ENCODE data around the gene CFAP161.

DNA sequence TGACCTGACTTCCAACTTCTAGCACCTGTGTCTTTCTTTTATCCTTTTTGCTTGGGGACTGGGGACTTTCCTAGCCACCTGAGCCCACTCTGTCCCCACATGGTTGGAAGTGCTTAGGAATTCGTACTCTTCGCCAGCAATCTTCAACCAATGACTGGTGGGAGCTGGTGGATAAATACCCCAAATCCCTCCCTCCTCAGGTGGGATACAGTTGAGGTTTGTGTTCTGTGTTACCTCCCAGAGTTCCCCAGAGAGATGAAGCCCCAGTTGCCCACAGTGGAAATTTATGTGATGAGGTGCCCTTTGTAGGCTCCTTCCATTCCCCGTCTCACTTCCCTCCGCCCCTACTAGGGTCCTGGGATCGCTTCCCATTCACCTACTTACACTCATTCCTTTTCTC, 40.1 kb upstream of the CFAP161 start:
- TF ChIP-seq, protein P1, sequence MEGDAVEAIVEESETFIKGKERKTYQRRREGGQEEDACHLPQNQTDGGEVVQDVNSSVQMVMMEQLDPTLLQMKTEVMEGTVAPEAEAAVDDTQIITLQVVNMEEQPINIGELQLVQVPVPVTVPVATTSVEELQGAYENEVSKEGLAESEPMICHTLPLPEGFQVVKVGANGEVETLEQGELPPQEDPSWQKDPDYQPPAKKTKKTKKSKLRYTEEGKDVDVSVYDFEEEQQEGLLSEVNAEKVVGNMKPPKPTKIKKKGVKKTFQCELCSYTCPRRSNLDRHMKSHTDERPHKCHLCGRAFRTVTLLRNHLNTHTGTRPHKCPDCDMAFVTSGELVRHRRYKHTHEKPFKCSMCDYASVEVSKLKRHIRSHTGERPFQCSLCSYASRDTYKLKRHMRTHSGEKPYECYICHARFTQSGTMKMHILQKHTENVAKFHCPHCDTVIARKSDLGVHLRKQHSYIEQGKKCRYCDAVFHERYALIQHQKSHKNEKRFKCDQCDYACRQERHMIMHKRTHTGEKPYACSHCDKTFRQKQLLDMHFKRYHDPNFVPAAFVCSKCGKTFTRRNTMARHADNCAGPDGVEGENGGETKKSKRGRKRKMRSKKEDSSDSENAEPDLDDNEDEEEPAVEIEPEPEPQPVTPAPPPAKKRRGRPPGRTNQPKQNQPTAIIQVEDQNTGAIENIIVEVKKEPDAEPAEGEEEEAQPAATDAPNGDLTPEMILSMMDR (optimal IDR thresholded peaks at IDR 0.05 in 1 of 3, IDR thresholded peaks at IDR 0.05 in 1 of 3, conservative IDR thresholded peaks at IDR 0.05 in 1 of 3; ENCODE audit: extremely low read depth in 1 of 3, insufficient read depth in 2 of 3, low read length in 3 of 3), result no peak
- no peak for TF ChIP-seq EZH2 (IDR thresholded peaks at IDR 0.05; ENCODE audit: low read length)
